Subcutaneous adipose tissue (tissue), 4 donors: ENCODE results near the gene SLC24A1. TPM values are rescaled to one million over a fixed set of nuclear protein-coding genes. Genes with fewer than 3 reads are reported as not detected.

ENCODE experiments used
- total RNA-seq, 4 donors: library from RNA; depleted of rRNA; stranded (reverse); fragments of >200 nt; gene quantifications; one replicate each; pipeline ENCODE4 v1.1.0, GENCODE V29; 2016
- TF ChIP-seq, protein P1 (sequence below): fragments of 450-650 bp; IDR thresholded peaks from one replicate; pipeline ENCODE4 v1.5.1; 2016; ENCODE audit warnings: low read depth, mild to moderate bottlenecking, control low read depth, antibody characterized with exemption, moderate library complexity

The SLC24A1 gene
- total RNA-seq, 4 donors from 2014 or later, result 2.9 to 13.0 (median 9.7) TPM

DNA sequence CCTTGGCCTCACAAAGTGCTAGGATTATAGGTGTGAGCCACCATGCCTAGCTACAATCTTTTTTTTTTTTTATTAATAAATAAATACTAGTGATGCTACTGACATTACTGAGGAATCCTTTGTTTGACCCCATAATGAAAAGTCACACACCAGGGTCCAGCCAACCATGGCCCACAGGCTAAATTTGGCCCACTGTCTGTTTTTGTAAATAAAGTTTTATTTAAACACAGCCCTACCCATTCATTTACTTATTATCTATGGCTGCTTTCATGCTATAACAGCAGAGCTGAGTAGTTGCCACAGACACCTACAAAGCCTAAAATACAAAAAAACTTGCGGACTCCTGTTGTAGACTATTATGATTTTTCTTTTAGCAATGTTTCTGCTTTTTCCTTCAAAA, 18.2 kb upstream of the SLC24A1 start:
- TF ChIP-seq, protein P1, sequence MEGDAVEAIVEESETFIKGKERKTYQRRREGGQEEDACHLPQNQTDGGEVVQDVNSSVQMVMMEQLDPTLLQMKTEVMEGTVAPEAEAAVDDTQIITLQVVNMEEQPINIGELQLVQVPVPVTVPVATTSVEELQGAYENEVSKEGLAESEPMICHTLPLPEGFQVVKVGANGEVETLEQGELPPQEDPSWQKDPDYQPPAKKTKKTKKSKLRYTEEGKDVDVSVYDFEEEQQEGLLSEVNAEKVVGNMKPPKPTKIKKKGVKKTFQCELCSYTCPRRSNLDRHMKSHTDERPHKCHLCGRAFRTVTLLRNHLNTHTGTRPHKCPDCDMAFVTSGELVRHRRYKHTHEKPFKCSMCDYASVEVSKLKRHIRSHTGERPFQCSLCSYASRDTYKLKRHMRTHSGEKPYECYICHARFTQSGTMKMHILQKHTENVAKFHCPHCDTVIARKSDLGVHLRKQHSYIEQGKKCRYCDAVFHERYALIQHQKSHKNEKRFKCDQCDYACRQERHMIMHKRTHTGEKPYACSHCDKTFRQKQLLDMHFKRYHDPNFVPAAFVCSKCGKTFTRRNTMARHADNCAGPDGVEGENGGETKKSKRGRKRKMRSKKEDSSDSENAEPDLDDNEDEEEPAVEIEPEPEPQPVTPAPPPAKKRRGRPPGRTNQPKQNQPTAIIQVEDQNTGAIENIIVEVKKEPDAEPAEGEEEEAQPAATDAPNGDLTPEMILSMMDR, result no peak

DNA sequence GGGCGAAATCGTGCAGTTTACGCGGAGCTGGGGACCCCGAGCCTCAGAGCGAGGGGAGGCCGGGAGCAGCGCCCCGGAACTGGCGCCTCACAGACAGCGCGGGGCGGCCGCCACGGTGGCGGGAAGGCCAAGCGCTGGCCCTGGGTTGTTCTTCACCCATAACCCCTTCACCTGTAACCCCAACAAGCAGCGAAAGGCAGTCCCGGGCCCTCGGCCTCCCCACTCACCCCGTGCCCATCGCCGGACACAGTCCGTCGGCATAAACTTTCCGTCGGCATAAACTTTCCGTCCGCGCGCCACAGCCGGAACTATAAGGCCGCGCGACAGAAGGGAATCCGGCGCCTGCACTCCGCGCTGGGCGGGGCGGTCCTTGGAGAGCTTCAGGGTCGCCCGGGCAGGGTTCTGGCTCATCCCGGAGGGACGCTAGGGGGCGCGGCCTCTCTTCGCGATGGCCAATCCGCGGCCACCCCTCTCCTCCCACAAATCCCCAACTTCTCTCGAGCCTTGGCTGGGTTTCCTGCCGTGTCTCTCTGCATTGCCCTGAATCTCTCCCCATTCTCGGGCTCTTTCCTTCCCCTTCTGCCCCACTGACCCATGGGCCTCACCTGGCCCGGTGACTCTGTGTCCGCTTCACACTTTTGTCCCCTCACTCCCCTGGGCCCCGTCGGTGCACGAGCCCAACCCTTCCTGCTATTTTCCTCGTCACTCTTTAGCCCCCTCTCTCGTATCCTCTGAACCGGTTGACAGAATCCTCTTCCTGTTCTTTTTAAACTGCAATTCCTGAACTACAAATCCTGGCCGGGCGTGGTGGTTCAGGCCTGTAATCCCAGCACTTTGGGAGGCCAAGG, 10.6 kb upstream of the SLC24A1 start, which contains the start of gene INTS14:
TSS of gene INTS14 (minus strand) at position 261 of the 848 bp plus-strand sequence. CDS start 3,751 bp downstream, outside the sequence.
- TF ChIP-seq, protein P1, result no peak

DNA sequence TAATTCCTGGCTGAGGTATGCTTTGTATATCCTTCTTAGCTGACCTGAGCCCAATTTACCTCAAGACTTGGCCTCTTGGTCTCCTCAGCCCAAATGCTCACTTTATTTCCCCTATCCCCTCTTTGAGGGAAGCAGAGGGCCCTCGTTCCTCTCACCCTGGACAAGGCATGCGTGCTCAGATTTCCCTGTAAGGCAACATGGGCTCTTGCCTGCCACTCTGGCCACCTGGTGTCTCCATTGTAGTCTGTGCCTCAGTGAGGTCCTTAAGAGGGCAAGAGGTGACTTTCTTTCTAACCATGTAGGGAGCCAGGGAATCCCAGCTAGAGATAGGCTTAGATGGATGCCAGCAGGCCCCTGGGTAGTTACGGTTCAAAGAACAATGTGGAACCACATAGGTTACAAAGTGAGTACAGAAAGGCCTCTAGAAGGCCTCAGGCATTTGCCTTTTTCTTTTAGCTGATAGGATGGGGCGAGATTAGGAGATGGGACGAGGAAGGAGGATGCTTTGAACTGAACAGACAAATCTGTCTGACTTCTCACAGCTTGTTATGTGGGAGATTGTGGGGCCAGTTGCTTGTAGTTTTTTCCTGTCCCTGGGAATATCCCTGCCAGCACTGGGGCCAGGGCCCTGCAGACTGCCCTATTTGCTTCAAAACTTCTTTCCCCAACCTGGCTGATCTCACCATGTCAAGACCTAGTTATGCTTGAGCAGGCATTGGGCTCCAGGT, 9.7 kb upstream of the SLC24A1 start:
- TF ChIP-seq, protein P1, result no peak

- TF ChIP-seq, protein P1, result no peak
These were observed 9.2 kb upstream of the SLC24A1 start for GRCh38 chr15:65612616-65612946.

DNA sequence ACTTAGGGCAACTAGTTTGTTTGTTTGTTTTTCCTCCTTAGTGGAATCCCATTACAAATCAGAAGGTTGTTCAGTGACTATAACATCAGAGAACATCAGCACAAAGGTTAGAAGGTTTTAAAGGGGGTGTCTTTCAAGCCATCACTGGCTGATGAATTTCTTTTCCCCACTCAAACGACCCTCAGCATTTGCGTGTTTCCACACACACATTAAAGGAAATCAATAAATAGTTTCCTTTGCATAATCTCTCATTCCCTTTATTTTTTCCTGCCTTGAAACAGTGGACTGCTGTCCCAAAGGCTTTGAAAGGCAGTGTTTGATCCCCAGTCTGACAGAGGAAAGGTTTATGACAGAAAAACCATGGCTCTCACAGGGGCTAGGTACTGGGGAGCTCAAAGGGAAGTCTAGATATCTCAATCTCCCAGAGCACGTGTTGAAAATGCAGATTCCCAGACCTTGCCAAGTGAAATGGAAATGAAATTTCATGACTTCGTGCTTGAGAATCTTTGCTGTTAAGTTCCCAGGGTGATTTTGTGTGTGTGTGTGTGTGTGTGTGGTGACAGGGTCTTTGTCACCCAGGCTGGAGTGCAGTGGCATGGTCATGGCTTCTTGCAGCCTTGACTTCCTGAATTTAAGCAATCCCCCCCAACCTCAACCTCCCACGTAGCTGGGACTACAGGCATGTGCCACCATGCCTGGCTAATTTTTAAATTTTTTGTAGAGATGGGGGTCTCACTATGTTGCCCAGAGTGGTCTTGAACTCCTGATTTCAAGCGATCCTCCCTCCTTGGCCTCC, 8.6 kb upstream of the SLC24A1 start:
- TF ChIP-seq, protein P1, result no peak

- TF ChIP-seq, protein P1, result no peak
These were observed 3.1 kb upstream of the SLC24A1 start for GRCh38 chr15:65618560-65619109.
